Ovary (tissue), 3 donors: Measurements from ENCODE around the gene TMEM120B.

Experiments used
- CTCF ChIP-seq, 3 donors: fragments of 450-650 bp in 2 of 3; fragments of 200-600 bp in 1 of 3; IDR thresholded peaks; one replicate each; pipeline versions ENCODE4 v1.5.1 to v1.8.0; 2016 to 2022; ENCODE audit warnings: antibody characterized with exemption in 3 of 3, mild to moderate bottlenecking in 1 of 3
- EP300 ChIP-seq: sonication (generic); formaldehyde crosslinking; IDR thresholded peaks from one replicate; pipeline ENCODE4 v1.6.1; 2017; ENCODE audit warnings: antibody characterized with exemption
- donor health status: DM: no; HTN: no; CAD: no.

- TF ChIP-seq CTCF (IDR thresholded peaks at IDR 0.05) (no peak), EP300 (no peak)
These were observed 53.9 kb downstream of the TMEM120B start for GRCh38 chr12:121766290-121767039.
